Measurements from ENCODE around the gene RASSF8. TPM values are rescaled to one million over a fixed set of nuclear protein-coding genes. Genes with fewer than 3 reads are reported as not detected.
A peak's percentile ranks its signal among the peaks of the same experiment; 100 is the strongest.

Gene RASSF8
- total and polyA plus RNA-seq, 2 experiments from 2014 or later: 11.5 to 30.6 TPM

GRCh38 chr12:26126340-26127284 lies 168.1 kb downstream of the RASSF8 start:
- H3K9me2 ChIP-seq (ENCODE audit: insufficient read depth): no peaks in the 10 kb centered on the region
- H4K20me1 ChIP-seq (replicated peaks; ENCODE audit: insufficient read depth): 0 out of 2 replicates have a peak, but pooled peaks cover 4% of the 10 kb centered on the region
- peak; percentile 71 for ATAC-seq
- Mint-ChIP-seq H3K4me1 (peaks cover 40% of the 10 kb centered on the region), H3K9me3 (peaks cover 2% of the 10 kb centered on the region; the same call in 1 of the 3 replicates), H3K36me3 (ENCODE audit: low read depth) (no peaks in the 10 kb centered on the region), H3K4me3 (peak overlapping the region; percentile 86), H3K27ac (no peak overlapping the region), H3K27me3 (ENCODE audit: insufficient read depth, low read depth, poor library complexity) (peaks cover 71% of the 10 kb centered on the region)
- peak overlapping the region; percentile 98 for H2AFZ ChIP-seq
- DNase-seq (ENCODE audit: low spot score): peak; percentile 84
- peaks cover 13% of the 10 kb centered on the region; the same call in 1 of the 2 replicates for H3F3A ChIP-seq (replicated peaks; ENCODE audit: low read depth)
- H3K36me3 ChIP-seq (ENCODE audit: insufficient read depth): no peaks in the 10 kb centered on the region
- no peaks in the 10 kb centered on the region for H3K79me2 ChIP-seq (replicated peaks; ENCODE audit: insufficient read depth)
- peaks cover 94% of the 10 kb centered on the region for H3K27me3 ChIP-seq (ENCODE audit: insufficient read depth)
- TF ChIP-seq REST (IDR thresholded peaks at IDR 0.05; ENCODE audit: unreplicated experiment) (no peak), CREB1 (CRISPR knock-in tag; IDR thresholded peaks at IDR 0.05; ENCODE audit: low read depth) (peak; percentile 17; the same call in 1 of the 2 replicates), CTCF (conservative IDR thresholded peaks at IDR 0.05; ENCODE audit: low read depth in 2 of 2) (no peak), ETS1 (IDR thresholded peaks at IDR 0.05) (no peak), EZH2 (IDR thresholded peaks at IDR 0.05; ENCODE audit: low read depth, unreplicated experiment) (peak; percentile 80)
- H3K27ac ChIP-seq (ENCODE audit: low read depth): no peak overlapping the region
- H3K4me1 ChIP-seq (ENCODE audit: insufficient read depth): peaks cover 28% of the 10 kb centered on the region
- peak overlapping the region; percentile 99 for H3K4me2 ChIP-seq
- peak overlapping the region; percentile 90 for H3K4me3 ChIP-seq

GRCh38 chr12:26127404-26127803 lies 168.9 kb downstream of the RASSF8 start:
- peaks cover 2% of the 10 kb centered on the region; the same call in 1 of the 3 replicates for H3K9me3 Mint-ChIP-seq
- ATAC-seq (no peak), DNase-seq (ENCODE audit: low spot score) (no peak)
- Histone ChIP-seq H2AFZ (no peak overlapping the region), H3K4me2 (peak overlapping the region; percentile 99), H3K36me3 (ENCODE audit: insufficient read depth) (no peaks in the 10 kb centered on the region), H4K20me1 (replicated peaks; ENCODE audit: insufficient read depth) (0 out of 2 replicates have a peak, but pooled peaks cover 4% of the 10 kb centered on the region), H3K4me3 (peak overlapping the region; percentile 90), H3K79me2 (replicated peaks; ENCODE audit: insufficient read depth) (no peaks in the 10 kb centered on the region), H3K27me3 (ENCODE audit: insufficient read depth) (peaks cover 90% of the 10 kb centered on the region), H3K4me1 (ENCODE audit: insufficient read depth) (peaks cover 25% of the 10 kb centered on the region), H3K9me2 (ENCODE audit: insufficient read depth) (no peaks in the 10 kb centered on the region), H3K27ac (ENCODE audit: low read depth) (no peak overlapping the region), H3F3A (replicated peaks; ENCODE audit: low read depth) (peaks cover 13% of the 10 kb centered on the region; the same call in 1 of the 2 replicates)
- peak overlapping the region; percentile 86 for H3K4me3 Mint-ChIP-seq
- H3K27ac Mint-ChIP-seq: no peak overlapping the region
- H3K27me3 Mint-ChIP-seq (ENCODE audit: insufficient read depth, low read depth, poor library complexity): peaks cover 65% of the 10 kb centered on the region
- peaks cover 37% of the 10 kb centered on the region for H3K4me1 Mint-ChIP-seq
- no peaks in the 10 kb centered on the region for H3K36me3 Mint-ChIP-seq (ENCODE audit: low read depth)
- TF ChIP-seq CTCF (conservative IDR thresholded peaks at IDR 0.05; ENCODE audit: low read depth in 2 of 2): no peak
- TF ChIP-seq JUNB (IDR thresholded peaks at IDR 0.05; ENCODE audit: unreplicated experiment): no peak
- TF ChIP-seq STAT1 (IDR thresholded peaks at IDR 0.05; ENCODE audit: unreplicated experiment): no peak
- no peak for TF ChIP-seq POLR2AphosphoS5 (IDR thresholded peaks at IDR 0.05; ENCODE audit: low read depth)
